Astrocyte (in vitro differentiated cells and primary cell): ENCODE results near the gene CDKN2AIP. TPM values are rescaled to one million over a fixed set of nuclear protein-coding genes. Genes with fewer than 3 reads are reported as not detected.

ENCODE experiments used
- DNase-seq: peaks from one replicate; pipeline ENCODE4 v3.0.0-alpha.2; 2010; ENCODE audit warnings: low read depth
- FAIRE-seq: peaks from 2 replicates; lab custom pipeline; 2011; peaks lifted over from hg19 to GRCh38; lab: Jason Lieb, UNC
- H2AFZ ChIP-seq: 2 replicates; pipeline ENCODE4 v1.6.0; 2012; ENCODE audit warnings: low read depth, low read length, inconsistent platforms
- H3K27ac ChIP-seq: 2 replicates; pipeline ENCODE4 v1.5.1; 2011; ENCODE audit warnings: low read depth, low read length, inconsistent platforms
- H3K27me3 ChIP-seq: 2 replicates; pipeline ENCODE4 v1.6.0; 2011; ENCODE audit warnings: low read length, inconsistent platforms; ENCODE audit not compliant: insufficient read depth
- H3K36me3 ChIP-seq: 2 replicates; pipeline ENCODE4 v1.5.1; 2011; ENCODE audit warnings: low read length, inconsistent platforms; ENCODE audit not compliant: insufficient read depth
- H3K4me1 ChIP-seq: 2 replicates; pipeline ENCODE4 v1.5.1; 2011; ENCODE audit warnings: low read length, inconsistent platforms; ENCODE audit not compliant: insufficient read depth
- H3K4me2 ChIP-seq: 2 replicates; pipeline ENCODE4 v1.6.0; 2012; ENCODE audit warnings: low read length, inconsistent platforms
- H3K4me3 ChIP-seq: 2 replicates; pipeline ENCODE4 v1.5.1; 2011; ENCODE audit warnings: low read depth, mild to moderate bottlenecking, low read length, inconsistent platforms; ENCODE audit not compliant: insufficient read depth
- H3K79me2 ChIP-seq: 2 replicates; pipeline ENCODE4 v1.6.0; 2012; ENCODE audit warnings: mild to moderate bottlenecking, low read length, inconsistent platforms; ENCODE audit not compliant: insufficient read depth
- H3K9ac ChIP-seq: 2 replicates; pipeline ENCODE4 v1.6.0; 2012; ENCODE audit warnings: mild to moderate bottlenecking, low read length, inconsistent platforms
- H3K9me3 ChIP-seq: 2 replicates; pipeline ENCODE4 v1.5.1; 2012; ENCODE audit warnings: low read depth, mild to moderate bottlenecking, low read length, inconsistent platforms; ENCODE audit not compliant: insufficient read depth
- H4K20me1 ChIP-seq: 2 replicates; pipeline ENCODE4 v1.6.0; 2012; ENCODE audit warnings: low read length, inconsistent platforms; ENCODE audit not compliant: insufficient read depth
- H3K27ac Mint-ChIP-seq: one replicate; pipeline ENCODE4 v1.8.0; 2021; ENCODE audit warnings: mild to moderate bottlenecking, mixed read lengths; ENCODE audit not compliant: unreplicated experiment
- H3K27me3 Mint-ChIP-seq: one replicate; pipeline ENCODE4 v1.8.0; 2021; ENCODE audit warnings: low read depth, mixed read lengths; ENCODE audit not compliant: unreplicated experiment
- H3K36me3 Mint-ChIP-seq: one replicate; pipeline ENCODE4 v1.8.0; 2021; ENCODE audit warnings: low read depth, mixed read lengths; ENCODE audit not compliant: unreplicated experiment
- H3K4me1 Mint-ChIP-seq: one replicate; pipeline ENCODE4 v1.8.0; 2021; ENCODE audit warnings: low read depth, mixed read lengths; ENCODE audit not compliant: unreplicated experiment
- H3K4me3 Mint-ChIP-seq: one replicate; pipeline ENCODE4 v1.8.0; 2021; ENCODE audit warnings: mild to moderate bottlenecking, moderate library complexity, mixed read lengths; ENCODE audit not compliant: unreplicated experiment
- H3K9me3 Mint-ChIP-seq: one replicate; pipeline ENCODE4 v1.8.0; 2021; ENCODE audit warnings: mild to moderate bottlenecking, mixed read lengths; ENCODE audit not compliant: unreplicated experiment
- EZH2 ChIP-seq: IDR thresholded peaks from 2 replicates; pipeline ENCODE4 v1.6.1; 2012; ENCODE audit warnings: mild to moderate bottlenecking, low read length, inconsistent platforms; ENCODE audit not compliant: insufficient read depth
- total RNA-seq: library from RNA; stranded (reverse); gene quantifications from 2 replicates; pipeline ENCODE4 v1.2.1, GENCODE V29; 2021
- TF ChIP-seq, protein P1 (sequence below): IDR thresholded peaks from 2 replicates; pipeline ENCODE4 v1.5.1; 2011; ENCODE audit warnings: low read depth, mild to moderate bottlenecking, inconsistent platforms, low read length, moderate library complexity; ENCODE audit not compliant: insufficient read depth

The CDKN2AIP gene
- total RNA-seq, 1 donor from 2014 or later: 11.6 TPM

DNA sequence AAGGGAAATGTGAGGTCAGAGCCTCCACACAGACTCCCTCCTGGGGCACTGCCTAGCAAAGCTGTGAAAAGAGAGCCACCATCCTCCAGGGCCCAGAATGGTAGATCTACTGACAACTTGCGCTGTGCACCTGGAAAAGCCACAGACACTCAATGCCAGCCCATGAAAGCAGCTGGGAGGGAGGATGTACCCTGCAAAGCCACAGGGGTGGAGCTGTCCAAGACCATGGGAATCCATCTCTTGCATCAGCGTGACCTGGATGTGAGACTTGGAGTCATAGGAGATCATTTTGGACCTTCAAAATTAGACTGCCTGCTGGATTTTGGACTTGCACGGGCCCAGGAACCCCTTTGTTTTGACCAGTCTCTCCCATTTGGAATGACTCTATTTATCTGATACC lies 22.8 kb downstream of the CDKN2AIP start:
- Mint-ChIP-seq H3K4me1 (no peaks in the 10 kb centered on the region), H3K36me3 (peaks cover 2% of the 10 kb centered on the region), H3K4me3 (no peak overlapping the region), H3K27ac (no peak overlapping the region), H3K27me3 (no peaks in the 10 kb centered on the region), H3K9me3 (peaks cover 11% of the 10 kb centered on the region)
- DNase-seq: no peak
- Histone ChIP-seq H3K79me2 (no peaks in the 10 kb centered on the region), H3K9ac (no peak overlapping the region), H3K27me3 (no peaks in the 10 kb centered on the region), H2AFZ (no peak overlapping the region), H3K4me1 (peaks cover 5% of the 10 kb centered on the region), H4K20me1 (no peaks in the 10 kb centered on the region), H3K4me3 (no peak overlapping the region), H3K36me3 (no peaks in the 10 kb centered on the region), H3K4me2 (no peak overlapping the region), H3K27ac (no peak overlapping the region), H3K9me3 (no peaks in the 10 kb centered on the region)
- no peak for TF ChIP-seq EZH2
- TF ChIP-seq, protein P1, sequence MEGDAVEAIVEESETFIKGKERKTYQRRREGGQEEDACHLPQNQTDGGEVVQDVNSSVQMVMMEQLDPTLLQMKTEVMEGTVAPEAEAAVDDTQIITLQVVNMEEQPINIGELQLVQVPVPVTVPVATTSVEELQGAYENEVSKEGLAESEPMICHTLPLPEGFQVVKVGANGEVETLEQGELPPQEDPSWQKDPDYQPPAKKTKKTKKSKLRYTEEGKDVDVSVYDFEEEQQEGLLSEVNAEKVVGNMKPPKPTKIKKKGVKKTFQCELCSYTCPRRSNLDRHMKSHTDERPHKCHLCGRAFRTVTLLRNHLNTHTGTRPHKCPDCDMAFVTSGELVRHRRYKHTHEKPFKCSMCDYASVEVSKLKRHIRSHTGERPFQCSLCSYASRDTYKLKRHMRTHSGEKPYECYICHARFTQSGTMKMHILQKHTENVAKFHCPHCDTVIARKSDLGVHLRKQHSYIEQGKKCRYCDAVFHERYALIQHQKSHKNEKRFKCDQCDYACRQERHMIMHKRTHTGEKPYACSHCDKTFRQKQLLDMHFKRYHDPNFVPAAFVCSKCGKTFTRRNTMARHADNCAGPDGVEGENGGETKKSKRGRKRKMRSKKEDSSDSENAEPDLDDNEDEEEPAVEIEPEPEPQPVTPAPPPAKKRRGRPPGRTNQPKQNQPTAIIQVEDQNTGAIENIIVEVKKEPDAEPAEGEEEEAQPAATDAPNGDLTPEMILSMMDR: no peak
- FAIRE-seq: no peak

DNA sequence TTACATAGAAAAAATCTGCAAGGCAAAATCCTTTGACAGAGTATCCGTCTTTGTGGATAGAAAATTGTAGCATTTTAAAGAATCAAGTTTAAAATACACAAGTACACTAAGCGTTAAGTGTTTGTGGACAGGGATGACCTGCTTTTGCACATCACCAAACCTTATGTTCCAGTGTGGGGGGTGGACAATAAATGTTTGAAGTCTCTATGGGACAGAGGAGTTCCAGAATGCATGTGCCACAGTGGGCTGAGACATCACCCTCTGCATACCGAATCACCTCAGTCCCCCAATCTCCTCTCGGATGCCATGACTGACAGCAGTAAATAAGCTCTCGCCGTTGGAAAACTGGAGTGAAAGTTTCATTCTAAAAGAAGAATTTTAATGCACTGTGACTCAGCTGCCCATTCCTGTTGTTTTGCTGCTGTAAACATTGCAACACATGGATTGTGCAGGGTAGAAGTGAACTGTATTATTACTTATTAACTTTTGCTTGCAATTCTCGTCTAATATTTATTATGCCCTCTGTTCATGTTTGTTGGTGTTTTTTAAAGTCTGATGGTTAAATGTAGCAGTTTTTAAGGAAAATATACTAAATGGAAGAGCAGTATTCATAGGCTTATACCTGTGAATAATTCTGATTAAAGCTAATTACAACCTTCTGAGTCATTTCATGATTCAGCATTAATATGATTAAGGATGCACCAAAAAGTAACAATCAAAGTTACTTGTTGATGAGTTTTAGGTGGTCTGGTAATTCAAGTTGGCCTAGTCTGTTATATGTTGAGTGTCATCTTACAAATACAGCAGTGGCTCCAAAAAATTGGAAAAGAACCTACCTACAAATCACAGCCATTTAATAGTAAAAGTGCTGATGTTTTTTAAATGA lies 24.0 kb downstream of the CDKN2AIP start:
- no peaks in the 10 kb centered on the region for H3K36me3 ChIP-seq
- Mint-ChIP-seq H3K4me3 (no peak overlapping the region), H3K4me1 (no peaks in the 10 kb centered on the region), H3K9me3 (peaks cover 7% of the 10 kb centered on the region), H3K27me3 (no peaks in the 10 kb centered on the region), H3K36me3 (peaks cover 2% of the 10 kb centered on the region), H3K27ac (no peak overlapping the region)
- DNase-seq (no peak), FAIRE-seq (no peak)
- H3K4me2 ChIP-seq: no peak overlapping the region
- no peak overlapping the region for H2AFZ ChIP-seq
- no peaks in the 10 kb centered on the region for H3K9me3 ChIP-seq
- H3K9ac ChIP-seq: no peak overlapping the region
- H3K4me1 ChIP-seq: peaks cover 7% of the 10 kb centered on the region
- no peak overlapping the region for H3K4me3 ChIP-seq
- H3K79me2 ChIP-seq: no peaks in the 10 kb centered on the region
- no peak overlapping the region for H3K27ac ChIP-seq
- H3K27me3 ChIP-seq: no peaks in the 10 kb centered on the region
- H4K20me1 ChIP-seq: no peaks in the 10 kb centered on the region
- TF ChIP-seq, protein P1: no peak
- TF ChIP-seq EZH2: no peak

DNA sequence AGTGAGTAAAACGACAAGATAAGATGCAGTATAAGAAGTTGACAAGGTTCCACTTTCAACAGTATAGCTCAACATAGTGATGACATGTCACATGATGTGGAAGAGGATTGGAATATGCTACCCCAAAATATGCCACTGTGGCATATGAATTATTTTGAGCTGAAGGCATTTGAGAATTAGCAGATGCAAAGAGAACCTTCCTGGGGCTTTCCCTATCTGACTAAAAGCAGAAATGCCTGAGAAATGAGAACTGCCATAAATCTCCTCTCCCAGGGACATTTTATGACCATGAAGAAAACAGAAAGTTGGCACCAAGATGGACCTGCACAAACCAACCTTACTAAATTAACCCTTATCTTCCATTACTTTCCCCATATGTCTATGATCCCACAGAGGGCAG lies 24.8 kb downstream of the CDKN2AIP start:
- H4K20me1 ChIP-seq: no peaks in the 10 kb centered on the region
- Mint-ChIP-seq H3K4me1 (no peaks in the 10 kb centered on the region), H3K36me3 (no peaks in the 10 kb centered on the region), H3K27me3 (no peaks in the 10 kb centered on the region), H3K4me3 (no peak overlapping the region), H3K9me3 (peaks cover 5% of the 10 kb centered on the region), H3K27ac (no peak overlapping the region)
- H3K27me3 ChIP-seq: no peaks in the 10 kb centered on the region
- DNase-seq (no peak), FAIRE-seq (no peak)
- no peak overlapping the region for H3K4me3 ChIP-seq
- H3K4me1 ChIP-seq: peaks cover 7% of the 10 kb centered on the region
- H3K36me3 ChIP-seq: no peaks in the 10 kb centered on the region
- H3K9ac ChIP-seq: no peak overlapping the region
- no peak overlapping the region for H3K27ac ChIP-seq
- no peak overlapping the region for H3K4me2 ChIP-seq
- H2AFZ ChIP-seq: no peak overlapping the region
- H3K9me3 ChIP-seq: no peaks in the 10 kb centered on the region
- no peaks in the 10 kb centered on the region for H3K79me2 ChIP-seq
- no peak for TF ChIP-seq EZH2
- TF ChIP-seq, protein P1: no peak
